ENCODE measurements around the gene CLPTM1.

The CLPTM1 gene

DNA sequence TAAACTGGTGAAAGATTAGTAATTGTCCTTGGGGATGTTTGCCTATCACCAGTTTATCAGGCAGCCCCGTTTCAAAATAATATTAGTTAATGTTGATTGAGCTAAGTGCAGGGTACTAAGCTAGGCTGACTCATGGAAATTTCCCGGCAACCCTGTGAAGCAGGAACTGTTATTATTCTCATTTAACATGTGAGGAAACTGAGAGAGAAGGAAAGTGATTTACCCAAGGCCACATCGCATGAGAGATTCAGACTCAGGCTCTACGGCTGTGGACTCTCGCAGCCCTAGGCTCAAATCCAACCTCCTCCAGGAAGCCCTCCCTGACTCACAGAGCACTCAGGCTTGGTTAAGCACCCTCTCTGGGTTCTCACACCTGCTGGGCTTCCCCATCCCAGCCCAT lies 19.7 kb downstream of the CLPTM1 start:
- Histone ChIP-seq H3F3A (ENCODE audit: insufficient read depth) (no peaks in the 10 kb centered on the region), H4K20me1 (ENCODE audit: low read depth, low read length) (no peaks in the 10 kb centered on the region), H3K9ac (ENCODE audit: low read length) (no peak overlapping the region), H3K4me3 (ENCODE audit: insufficient read depth, low read length, poor library complexity, severe bottlenecking) (no peak overlapping the region), H3K27ac (ENCODE audit: low read depth, low read length) (no peak overlapping the region), H3K4me2 (ENCODE audit: low read depth, low read length, poor library complexity, severe bottlenecking) (no peak overlapping the region), H3K9me2 (replicated peaks; ENCODE audit: insufficient read depth, low read length) (no peaks in the 10 kb centered on the region), H2AFZ (ENCODE audit: low read depth, low read length, severe bottlenecking) (no peak overlapping the region), H3K36me3 (ENCODE audit: low read length) (peaks cover 13% of the 10 kb centered on the region; the same call in 1 of the 2 replicates), H3K27me3 (ENCODE audit: low read length) (no peaks in the 10 kb centered on the region), H3K79me2 (ENCODE audit: insufficient read depth, low read length) (peaks cover 9% of the 10 kb centered on the region; the same call in 1 of the 2 replicates), H3K9me3 (ENCODE audit: insufficient read depth, low read length) (no peaks in the 10 kb centered on the region)
- TF ChIP-seq EZH2phosphoT487 (conservative IDR thresholded peaks at IDR 0.05; ENCODE audit: low read length): no peak
- TF ChIP-seq, protein P1, sequence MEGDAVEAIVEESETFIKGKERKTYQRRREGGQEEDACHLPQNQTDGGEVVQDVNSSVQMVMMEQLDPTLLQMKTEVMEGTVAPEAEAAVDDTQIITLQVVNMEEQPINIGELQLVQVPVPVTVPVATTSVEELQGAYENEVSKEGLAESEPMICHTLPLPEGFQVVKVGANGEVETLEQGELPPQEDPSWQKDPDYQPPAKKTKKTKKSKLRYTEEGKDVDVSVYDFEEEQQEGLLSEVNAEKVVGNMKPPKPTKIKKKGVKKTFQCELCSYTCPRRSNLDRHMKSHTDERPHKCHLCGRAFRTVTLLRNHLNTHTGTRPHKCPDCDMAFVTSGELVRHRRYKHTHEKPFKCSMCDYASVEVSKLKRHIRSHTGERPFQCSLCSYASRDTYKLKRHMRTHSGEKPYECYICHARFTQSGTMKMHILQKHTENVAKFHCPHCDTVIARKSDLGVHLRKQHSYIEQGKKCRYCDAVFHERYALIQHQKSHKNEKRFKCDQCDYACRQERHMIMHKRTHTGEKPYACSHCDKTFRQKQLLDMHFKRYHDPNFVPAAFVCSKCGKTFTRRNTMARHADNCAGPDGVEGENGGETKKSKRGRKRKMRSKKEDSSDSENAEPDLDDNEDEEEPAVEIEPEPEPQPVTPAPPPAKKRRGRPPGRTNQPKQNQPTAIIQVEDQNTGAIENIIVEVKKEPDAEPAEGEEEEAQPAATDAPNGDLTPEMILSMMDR (IDR thresholded peaks at IDR 0.05; ENCODE audit: insufficient read depth, low read length, poor library complexity, severe bottlenecking): no peak

DNA sequence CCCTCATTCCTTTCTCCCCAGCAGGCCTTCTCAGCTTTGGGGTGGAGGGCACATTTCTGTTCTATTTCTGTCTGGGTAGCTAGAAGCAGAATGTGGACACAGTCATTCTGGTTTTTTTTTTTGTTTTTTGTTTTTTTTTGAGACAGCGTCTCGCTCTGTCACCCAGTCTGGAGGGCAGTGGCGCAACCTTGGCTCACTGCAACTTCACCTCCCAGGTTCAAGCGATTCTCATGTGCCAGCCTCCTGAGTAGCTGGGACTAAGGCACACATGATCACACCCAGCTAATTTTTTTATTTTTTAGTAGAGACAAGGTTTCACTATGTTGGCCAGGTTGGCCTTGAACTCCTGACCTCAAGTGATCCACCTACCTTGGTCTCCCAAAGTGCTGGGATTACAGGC lies 20.3 kb downstream of the CLPTM1 start:
- no peak overlapping the region for H3K4me2 ChIP-seq (ENCODE audit: low read depth, low read length, poor library complexity, severe bottlenecking)
- no peak for TF ChIP-seq EZH2phosphoT487 (conservative IDR thresholded peaks at IDR 0.05; ENCODE audit: low read length)
- TF ChIP-seq, protein P1 (IDR thresholded peaks at IDR 0.05; ENCODE audit: insufficient read depth, low read length, poor library complexity, severe bottlenecking): no peak
- no peaks in the 10 kb centered on the region for H3K9me3 ChIP-seq (ENCODE audit: insufficient read depth, low read length)
- peaks cover 13% of the 10 kb centered on the region; the same call in 1 of the 2 replicates for H3K36me3 ChIP-seq (ENCODE audit: low read length)
- H2AFZ ChIP-seq (ENCODE audit: low read depth, low read length, severe bottlenecking): no peak overlapping the region
- no peak overlapping the region for H3K27ac ChIP-seq (ENCODE audit: low read depth, low read length)
- no peaks in the 10 kb centered on the region for H3K9me2 ChIP-seq (replicated peaks; ENCODE audit: insufficient read depth, low read length)
- H3K9ac ChIP-seq (ENCODE audit: low read length): no peak overlapping the region
- H3K4me3 ChIP-seq (ENCODE audit: insufficient read depth, low read length, poor library complexity, severe bottlenecking): no peak overlapping the region
- H3K27me3 ChIP-seq (ENCODE audit: low read length): no peaks in the 10 kb centered on the region
- no peaks in the 10 kb centered on the region for H3F3A ChIP-seq (ENCODE audit: insufficient read depth)
- no peaks in the 10 kb centered on the region for H4K20me1 ChIP-seq (ENCODE audit: low read depth, low read length)
- H3K79me2 ChIP-seq (ENCODE audit: insufficient read depth, low read length): 0 out of 2 replicates have a peak, but pooled peaks cover 4% of the 10 kb centered on the region

DNA sequence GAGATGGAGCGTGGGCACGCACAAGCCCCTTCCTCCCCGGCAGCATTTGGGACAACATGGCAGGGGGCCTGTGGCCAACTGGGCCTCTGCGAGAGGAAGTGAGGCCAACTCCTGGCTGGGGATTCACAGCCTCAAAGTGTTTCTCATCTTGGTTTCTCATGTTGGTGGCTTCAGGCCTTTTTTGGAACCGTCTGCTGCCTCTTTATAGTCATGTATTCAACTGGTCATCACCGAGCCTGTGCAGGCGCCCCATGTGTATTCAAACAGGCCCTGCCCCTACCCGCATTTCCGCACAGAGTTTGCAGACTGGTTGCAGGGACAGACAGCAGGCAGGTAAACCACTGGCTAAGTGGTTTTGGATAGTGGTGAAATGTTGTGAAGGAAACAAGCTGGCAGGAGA lies 28.8 kb downstream of the CLPTM1 start:
- H3K36me3 ChIP-seq (ENCODE audit: low read length): no peaks in the 10 kb centered on the region

More for the DNA sequence above, 28.8 kb downstream of the CLPTM1 start:
- Histone ChIP-seq H3K27me3 (ENCODE audit: low read length) (no peaks in the 10 kb centered on the region), H3K9me2 (replicated peaks; ENCODE audit: insufficient read depth, low read length) (no peaks in the 10 kb centered on the region), H3K27ac (ENCODE audit: low read depth, low read length) (no peak overlapping the region), H3F3A (ENCODE audit: insufficient read depth) (no peaks in the 10 kb centered on the region), H3K4me2 (ENCODE audit: low read depth, low read length, poor library complexity, severe bottlenecking) (no peak overlapping the region), H3K79me2 (ENCODE audit: insufficient read depth, low read length) (no peaks in the 10 kb centered on the region), H3K9me3 (ENCODE audit: insufficient read depth, low read length) (no peaks in the 10 kb centered on the region), H2AFZ (ENCODE audit: low read depth, low read length, severe bottlenecking) (no peak overlapping the region), H4K20me1 (ENCODE audit: low read depth, low read length) (no peaks in the 10 kb centered on the region), H3K9ac (ENCODE audit: low read length) (no peak overlapping the region), H3K4me3 (ENCODE audit: insufficient read depth, low read length, poor library complexity, severe bottlenecking) (no peak overlapping the region)
- TF ChIP-seq, protein P1 (IDR thresholded peaks at IDR 0.05; ENCODE audit: insufficient read depth, low read length, poor library complexity, severe bottlenecking): no peak
- no peak for TF ChIP-seq EZH2phosphoT487 (conservative IDR thresholded peaks at IDR 0.05; ENCODE audit: low read length)

All from SU-DHL-6 (cell line).